HG03039 (cell line): ENCODE results near the gene MLEC.
"Not testable (repeated sequence)": the region's sequence is repeated elsewhere in the genome, so short reads cannot be mapped to it uniquely, and the experiment has no call there.

Experiments used
- ATAC-seq: cut with Tn5 transposase; IDR thresholded peaks from one replicate; pipeline ENCODE4 v1.9.1; 2021; ENCODE audit warnings: mild to moderate bottlenecking, moderate library complexity; ENCODE audit not compliant: unreplicated experiment

The MLEC gene

GRCh38 chr12:120719496-120720233 is 32.7 kb downstream of the MLEC start:
- no peak for ATAC-seq

- no peak for ATAC-seq
Measured at GRCh38 chr12:120720234-120720986, 33.5 kb downstream of the MLEC start.

- no peak for ATAC-seq
Measured at GRCh38 chr12:120720987-120721801, 34.2 kb downstream of the MLEC start.

- ATAC-seq: no peak
Measured at GRCh38 chr12:120721866-120722265, 34.9 kb downstream of the MLEC start.

GRCh38 chr12:120722784-120723183 is 35.8 kb downstream of the MLEC start:
- ATAC-seq: no peak

GRCh38 chr12:120724720-120725119 is 37.8 kb downstream of the MLEC start:
- ATAC-seq: no peak

GRCh38 chr12:120725151-120725658 is 38.3 kb downstream of the MLEC start:
- no peak for ATAC-seq

GRCh38 chr12:120725659-120726509 is 38.9 kb downstream of the MLEC start, which contains the start of gene ACADS:
Gene ACADS, plus strand, starts transcription at chr12:120725826. Its CDS starts 60 bp downstream, at chr12:120725886.
- peak; percentile 95 for ATAC-seq

GRCh38 chr12:120726510-120726793 is 39.5 kb downstream of the MLEC start:
- no peak for ATAC-seq

GRCh38 chr12:120726961-120727360 is 40.0 kb downstream of the MLEC start:
- ATAC-seq: no peak

GRCh38 chr12:120732198-120732597 is 45.2 kb downstream of the MLEC start:
- not testable (repeated sequence) for ATAC-seq

GRCh38 chr12:120733574-120733973 is 46.6 kb downstream of the MLEC start:
- ATAC-seq: no peak

- no peak for ATAC-seq
Measured at GRCh38 chr12:120734210-120734609, 47.3 kb downstream of the MLEC start.

- no peak for ATAC-seq
Measured at GRCh38 chr12:120735181-120735580, 48.2 kb downstream of the MLEC start.

- ATAC-seq: no peak
Measured at GRCh38 chr12:120736404-120737331, 49.7 kb downstream of the MLEC start.

GRCh38 chr12:120737557-120738251 is 50.8 kb downstream of the MLEC start:
- ATAC-seq: no peak

- ATAC-seq: no peak
Measured at GRCh38 chr12:120738252-120739030, 51.5 kb downstream of the MLEC start.
